Stromal cell of bone marrow (primary cell): ENCODE measurements around the gene ST8SIA4.
"Not testable (repeated sequence)": the region's sequence is repeated elsewhere in the genome, so short reads cannot be mapped to it uniquely, and the experiment has no call there.

Experiments
- DNase-seq: peaks from one replicate; pipeline ENCODE4 v3.0.0-alpha.2; 2012; ENCODE audit warnings: low read depth

The ST8SIA4 gene

GRCh38 chr5:100828071-100828897 is 74.8 kb downstream of the ST8SIA4 start:
- no peak for DNase-seq

DNA sequence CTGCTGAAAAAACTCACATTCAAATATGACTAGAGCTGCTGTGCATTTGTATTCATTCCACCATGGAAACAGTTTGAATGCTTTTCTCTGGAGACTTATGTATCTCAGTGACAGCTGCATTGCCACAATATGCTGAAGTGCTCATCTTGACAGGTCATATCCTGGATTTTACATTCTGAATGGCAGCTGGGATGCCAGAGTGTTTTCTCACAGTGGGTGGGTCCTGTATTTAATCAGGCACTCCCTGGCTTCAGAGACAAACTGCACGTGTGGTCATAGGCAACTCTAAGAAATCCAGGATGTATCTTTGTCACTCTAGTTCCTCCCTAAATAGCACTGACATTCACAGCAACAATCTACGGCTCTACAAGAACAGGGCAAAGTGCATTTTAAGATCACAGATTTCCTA is 75.6 kb downstream of the ST8SIA4 start:
- DNase-seq = no peak

DNA sequence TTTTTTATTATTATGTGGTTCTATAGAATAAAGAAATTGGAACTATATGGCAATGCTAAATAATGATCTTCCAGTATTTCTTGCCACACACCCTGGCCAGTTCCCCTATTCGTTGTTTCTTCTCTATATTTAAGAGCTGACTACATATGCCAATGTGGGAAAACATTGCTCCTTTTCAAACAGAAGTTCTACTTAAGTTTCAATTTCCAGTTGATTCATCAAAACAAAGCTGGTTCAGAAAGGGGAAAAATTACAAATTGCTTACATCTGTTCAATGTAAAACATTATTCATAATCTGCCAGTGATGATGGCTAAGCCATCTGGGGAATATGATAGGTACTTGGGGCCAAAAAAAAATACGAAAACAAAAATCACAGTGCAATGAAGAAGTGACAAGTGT is 76.9 kb downstream of the ST8SIA4 start:
- DNase-seq = no peak

DNA sequence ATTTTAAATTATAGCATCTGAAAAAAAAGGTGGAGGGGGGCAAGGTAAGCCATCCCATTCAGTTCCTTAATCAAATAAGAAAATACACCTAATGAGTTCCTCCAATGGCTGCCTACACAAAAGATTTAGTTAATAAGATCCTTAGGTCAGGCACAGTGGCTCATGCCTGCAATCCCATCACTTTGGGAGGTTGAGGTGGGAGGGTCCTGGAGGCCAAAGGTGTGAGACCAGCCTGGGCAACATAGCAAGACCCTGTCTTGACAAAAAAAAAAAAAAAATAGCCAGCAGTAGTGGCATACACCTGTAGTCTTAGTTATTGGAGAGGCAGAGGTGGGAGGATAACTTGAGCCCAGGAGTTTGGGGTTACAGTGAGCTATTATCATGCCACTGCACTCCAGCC is 78.4 kb downstream of the ST8SIA4 start:
- no peak for DNase-seq

- DNase-seq = no peak
These were observed 79.3 kb downstream of the ST8SIA4 start for GRCh38 chr5:100823812-100824211.

GRCh38 chr5:100821751-100822150 is 81.3 kb downstream of the ST8SIA4 start:
- DNase-seq = no peak

DNA sequence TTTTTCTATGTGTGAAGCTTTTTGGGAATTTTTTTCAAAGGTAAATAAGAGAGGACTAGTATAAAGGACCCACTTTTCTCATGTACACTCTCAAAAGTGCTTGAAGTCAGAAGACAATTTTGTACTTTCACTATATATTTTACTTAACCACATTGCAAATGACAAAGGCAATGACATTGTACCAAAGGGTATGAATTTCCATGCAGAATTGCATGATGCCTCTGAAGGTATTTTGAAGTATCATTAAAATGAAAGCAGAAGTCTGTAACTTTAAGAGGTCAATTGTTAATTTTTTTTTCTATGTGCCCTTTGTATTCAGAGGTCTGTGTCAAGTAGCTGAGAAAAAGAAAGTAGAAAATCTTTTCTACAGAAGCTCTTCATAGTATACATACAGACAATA is 84.7 kb downstream of the ST8SIA4 start:
- no peak for DNase-seq

GRCh38 chr5:100803397-100803796 is 99.7 kb downstream of the ST8SIA4 start:
- no peak for DNase-seq

GRCh38 chr5:100802208-100802607 is 100.9 kb downstream of the ST8SIA4 start:
- no peak for DNase-seq

GRCh38 chr5:100800562-100800961 is 102.5 kb downstream of the ST8SIA4 start:
- no peak for DNase-seq

DNA sequence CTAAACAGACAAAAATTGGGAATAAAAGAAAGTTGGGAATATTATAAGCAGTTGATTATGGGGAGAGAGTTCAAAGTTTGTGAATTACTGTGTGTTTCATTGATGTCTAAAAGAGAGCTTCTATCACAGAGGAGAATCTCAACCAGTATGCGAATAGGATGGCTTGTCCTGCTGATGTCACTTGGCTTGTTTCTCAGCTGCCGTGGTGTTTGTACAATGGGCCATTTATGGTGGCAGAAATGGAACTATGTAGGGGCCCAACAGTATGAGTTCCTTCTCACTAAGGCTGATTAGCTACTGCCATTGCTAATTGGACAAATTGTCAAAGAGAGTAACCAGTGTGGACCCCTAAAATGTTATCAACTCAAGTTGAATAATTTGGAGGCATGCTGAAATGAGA is 103.9 kb downstream of the ST8SIA4 start:
- DNase-seq = no peak

GRCh38 chr5:100797861-100798260 is 105.2 kb downstream of the ST8SIA4 start:
- peak; percentile 33 for DNase-seq

DNA sequence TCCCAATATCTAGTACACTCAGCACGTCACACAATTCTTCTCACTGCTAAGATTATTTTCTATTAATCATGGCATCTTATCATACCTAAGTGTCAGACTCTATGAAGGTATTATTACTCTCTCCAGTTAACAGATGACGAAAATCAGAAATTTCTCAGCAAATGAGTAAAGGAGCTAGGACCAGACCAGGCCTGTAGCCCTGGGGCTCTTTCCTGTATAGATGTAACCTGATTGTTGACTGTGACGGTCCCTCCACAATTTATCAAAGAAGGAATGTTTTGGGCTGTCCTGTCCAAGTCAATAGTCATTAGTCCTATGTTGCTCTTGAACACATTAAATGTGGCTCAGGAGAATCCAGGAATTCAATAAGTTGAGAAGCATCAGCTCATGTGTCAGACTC is 106.2 kb downstream of the ST8SIA4 start:
- no peak for DNase-seq

GRCh38 chr5:100794844-100795243 is 108.2 kb downstream of the ST8SIA4 start:
- no peak for DNase-seq

- DNase-seq = no peak
These were observed 108.9 kb downstream of the ST8SIA4 start for GRCh38 chr5:100794218-100794617.

GRCh38 chr5:100792781-100793180 is 110.3 kb downstream of the ST8SIA4 start:
- DNase-seq = no peak

DNA sequence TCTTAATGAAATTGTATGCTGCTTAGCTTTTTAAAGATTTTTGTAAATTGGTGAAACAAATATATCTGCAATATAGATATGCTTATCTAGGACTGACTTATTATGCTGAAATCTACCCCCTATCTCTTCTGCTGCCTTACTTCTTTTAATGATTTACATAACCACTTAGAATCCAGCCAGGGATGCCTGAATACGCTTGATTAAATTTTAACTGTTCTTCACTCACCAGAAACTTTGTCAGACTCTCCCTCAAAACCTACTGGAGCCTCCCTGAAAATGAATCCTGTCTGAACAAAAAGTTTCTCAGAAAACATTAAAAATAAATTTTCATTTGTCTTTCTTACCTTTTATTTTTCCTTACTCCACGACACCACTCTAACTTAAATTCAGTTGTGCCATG is 111.7 kb downstream of the ST8SIA4 start:
- no peak for DNase-seq

- no peak for DNase-seq
These were observed 112.1 kb downstream of the ST8SIA4 start for GRCh38 chr5:100790951-100791350.

DNA sequence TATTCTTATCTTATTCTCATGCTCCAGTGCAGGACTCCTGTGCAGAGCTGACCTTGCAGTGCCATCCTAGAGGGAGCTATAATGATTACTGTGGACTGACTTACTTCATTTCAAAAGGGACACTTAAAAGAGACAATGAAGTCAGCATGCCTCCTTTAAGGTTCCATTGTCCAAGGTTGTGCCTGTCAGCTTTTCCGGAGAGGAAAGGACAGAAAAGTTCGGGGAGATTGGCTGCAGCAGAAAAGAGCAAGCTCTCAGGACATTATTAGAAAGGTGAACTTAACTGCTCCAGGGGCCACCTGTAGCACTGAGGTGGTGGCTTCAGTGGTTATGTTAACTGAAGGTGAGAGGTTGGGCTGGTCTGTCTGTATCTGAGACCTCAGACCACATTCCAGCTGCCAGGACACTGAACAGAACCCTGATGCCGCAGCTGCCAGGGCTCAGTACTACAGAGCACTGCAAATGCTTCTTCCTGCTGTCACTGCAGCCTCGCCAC is 112.9 kb downstream of the ST8SIA4 start:
- no peak for DNase-seq

- DNase-seq = no peak
These were observed 113.4 kb downstream of the ST8SIA4 start for GRCh38 chr5:100789694-100790093.

DNA sequence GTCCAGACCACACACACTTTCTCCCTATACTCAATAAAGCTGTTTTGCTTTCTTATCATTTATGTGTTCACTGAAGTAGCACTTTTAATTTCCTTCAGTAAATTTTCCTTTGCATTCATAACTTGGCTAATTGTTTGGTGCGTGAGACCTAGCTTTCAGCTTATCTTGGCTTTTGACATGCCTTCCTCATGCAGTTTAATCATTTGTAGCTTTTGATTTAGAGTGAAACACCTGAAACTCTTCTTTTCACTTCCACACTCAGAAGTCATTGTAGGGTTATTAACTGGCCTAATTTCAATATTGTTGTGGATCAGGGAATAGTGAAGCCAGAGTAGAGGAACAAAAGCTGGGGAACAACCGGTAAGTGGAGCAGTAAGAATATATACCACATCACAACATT is 114.7 kb downstream of the ST8SIA4 start:
- DNase-seq = no peak

GRCh38 chr5:100787648-100788047 is 115.4 kb downstream of the ST8SIA4 start:
- DNase-seq = no peak

DNA sequence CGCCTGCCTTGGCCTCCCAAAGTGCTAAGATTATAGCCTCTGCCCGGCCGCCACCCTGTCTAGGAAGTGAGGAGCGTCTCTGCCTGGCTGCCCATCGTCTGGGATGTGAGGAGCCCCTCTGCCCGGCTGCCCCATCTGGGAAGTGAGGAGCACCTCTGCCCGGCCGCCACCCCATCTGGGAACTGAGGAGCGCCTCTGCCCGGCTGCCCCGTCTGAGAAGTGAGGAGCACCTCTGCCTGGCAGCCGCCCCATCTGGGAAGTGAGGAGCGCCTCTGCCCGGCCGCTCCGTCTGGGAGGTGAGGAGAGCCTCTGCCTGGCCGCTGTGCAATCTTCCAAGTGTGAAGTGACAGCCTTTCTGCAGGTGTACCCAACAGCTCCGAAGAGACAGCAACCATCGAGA is 117.5 kb downstream of the ST8SIA4 start:
- not testable (repeated sequence) for DNase-seq

DNA sequence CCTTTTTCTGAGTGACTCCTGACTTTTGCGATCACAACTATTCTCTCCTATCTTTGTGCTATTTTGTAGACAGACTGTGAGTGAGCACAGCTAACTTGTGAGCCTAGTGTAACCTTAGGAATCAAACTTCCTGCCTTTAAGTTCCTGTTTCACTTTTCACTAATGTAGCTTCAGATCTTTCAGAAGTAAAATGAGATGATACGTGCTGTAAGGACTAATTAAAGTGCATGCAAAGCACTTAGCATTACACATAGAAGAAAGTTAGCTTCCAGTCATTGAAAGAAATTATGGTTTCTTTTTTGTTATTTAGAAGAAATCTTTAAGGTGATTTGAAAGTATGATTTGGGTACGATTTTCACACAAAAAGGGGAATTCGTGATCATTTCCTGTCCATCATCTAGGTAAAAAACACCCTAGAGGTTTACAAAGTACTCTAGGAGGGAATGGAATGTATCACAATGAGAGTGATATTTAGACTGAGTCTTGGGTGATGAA is 122.7 kb downstream of the ST8SIA4 start:
- DNase-seq = no peak
